ENCODE results near the gene SIL1. TPM values are rescaled to one million over a fixed set of nuclear protein-coding genes. Genes with fewer than 3 reads are reported as not detected.

The SIL1 gene
- total and polyA plus RNA-seq, 8 donors, result 22.2 to 83.6 (median 33.4) TPM

DNA sequence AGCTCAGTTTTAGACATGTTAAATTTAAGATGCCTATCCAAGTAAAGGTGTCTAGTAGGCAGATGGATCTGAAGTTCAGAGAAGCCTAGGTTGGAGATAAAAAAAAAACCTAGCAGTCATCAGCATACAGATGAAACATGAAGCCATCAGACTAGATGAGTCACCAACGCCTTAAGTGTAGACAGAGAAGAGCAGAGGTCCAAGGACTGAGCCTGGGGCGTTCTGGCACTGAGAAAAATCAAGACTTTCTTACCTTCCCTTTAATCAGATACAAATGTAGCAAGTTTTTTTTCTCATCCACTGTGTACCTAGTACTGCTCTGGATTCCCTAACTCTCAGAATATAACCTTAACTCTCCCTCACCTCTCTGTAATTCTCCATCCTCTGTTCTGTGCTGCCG, 97.3 kb downstream of the SIL1 start:
- H3K27ac ChIP-seq, result no peak overlapping the region
- DNase-seq, result no peak
- H3K9me3 ChIP-seq, result no peaks in the 10 kb centered on the region
- intact Hi-C loops (cut with DNase I; ENCODE audit: low total_unique reads), result loop anchor here (10.0 kb wide), 1 partner anchor 154 kb away; no protein-coding TSS in a partner anchor
- H3K27me3 ChIP-seq, result no peaks in the 10 kb centered on the region
- H3K36me3 ChIP-seq, result peaks cover 0 to 6% (median 0%) of the 10 kb centered on the region in 4 donors
- TF ChIP-seq, protein P1, sequence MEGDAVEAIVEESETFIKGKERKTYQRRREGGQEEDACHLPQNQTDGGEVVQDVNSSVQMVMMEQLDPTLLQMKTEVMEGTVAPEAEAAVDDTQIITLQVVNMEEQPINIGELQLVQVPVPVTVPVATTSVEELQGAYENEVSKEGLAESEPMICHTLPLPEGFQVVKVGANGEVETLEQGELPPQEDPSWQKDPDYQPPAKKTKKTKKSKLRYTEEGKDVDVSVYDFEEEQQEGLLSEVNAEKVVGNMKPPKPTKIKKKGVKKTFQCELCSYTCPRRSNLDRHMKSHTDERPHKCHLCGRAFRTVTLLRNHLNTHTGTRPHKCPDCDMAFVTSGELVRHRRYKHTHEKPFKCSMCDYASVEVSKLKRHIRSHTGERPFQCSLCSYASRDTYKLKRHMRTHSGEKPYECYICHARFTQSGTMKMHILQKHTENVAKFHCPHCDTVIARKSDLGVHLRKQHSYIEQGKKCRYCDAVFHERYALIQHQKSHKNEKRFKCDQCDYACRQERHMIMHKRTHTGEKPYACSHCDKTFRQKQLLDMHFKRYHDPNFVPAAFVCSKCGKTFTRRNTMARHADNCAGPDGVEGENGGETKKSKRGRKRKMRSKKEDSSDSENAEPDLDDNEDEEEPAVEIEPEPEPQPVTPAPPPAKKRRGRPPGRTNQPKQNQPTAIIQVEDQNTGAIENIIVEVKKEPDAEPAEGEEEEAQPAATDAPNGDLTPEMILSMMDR (IDR thresholded peaks at IDR 0.05), result no peak
- TF ChIP-seq EP300 (IDR thresholded peaks at IDR 0.05), result no peak
- TF ChIP-seq POLR2AphosphoS5 (IDR thresholded peaks at IDR 0.05), result no peak
- no peak for TF ChIP-seq POLR2A (IDR thresholded peaks at IDR 0.05)
- H3K4me3 ChIP-seq, result no peak overlapping the region
- H3K4me1 ChIP-seq, result peaks cover 5 to 26% (median 17%) of the 10 kb centered on the region in 4 donors
- 78 to 92% (median 89%) methylated on average over 3 of the region's 3 CpGs for WGBS, 5 donors

DNA sequence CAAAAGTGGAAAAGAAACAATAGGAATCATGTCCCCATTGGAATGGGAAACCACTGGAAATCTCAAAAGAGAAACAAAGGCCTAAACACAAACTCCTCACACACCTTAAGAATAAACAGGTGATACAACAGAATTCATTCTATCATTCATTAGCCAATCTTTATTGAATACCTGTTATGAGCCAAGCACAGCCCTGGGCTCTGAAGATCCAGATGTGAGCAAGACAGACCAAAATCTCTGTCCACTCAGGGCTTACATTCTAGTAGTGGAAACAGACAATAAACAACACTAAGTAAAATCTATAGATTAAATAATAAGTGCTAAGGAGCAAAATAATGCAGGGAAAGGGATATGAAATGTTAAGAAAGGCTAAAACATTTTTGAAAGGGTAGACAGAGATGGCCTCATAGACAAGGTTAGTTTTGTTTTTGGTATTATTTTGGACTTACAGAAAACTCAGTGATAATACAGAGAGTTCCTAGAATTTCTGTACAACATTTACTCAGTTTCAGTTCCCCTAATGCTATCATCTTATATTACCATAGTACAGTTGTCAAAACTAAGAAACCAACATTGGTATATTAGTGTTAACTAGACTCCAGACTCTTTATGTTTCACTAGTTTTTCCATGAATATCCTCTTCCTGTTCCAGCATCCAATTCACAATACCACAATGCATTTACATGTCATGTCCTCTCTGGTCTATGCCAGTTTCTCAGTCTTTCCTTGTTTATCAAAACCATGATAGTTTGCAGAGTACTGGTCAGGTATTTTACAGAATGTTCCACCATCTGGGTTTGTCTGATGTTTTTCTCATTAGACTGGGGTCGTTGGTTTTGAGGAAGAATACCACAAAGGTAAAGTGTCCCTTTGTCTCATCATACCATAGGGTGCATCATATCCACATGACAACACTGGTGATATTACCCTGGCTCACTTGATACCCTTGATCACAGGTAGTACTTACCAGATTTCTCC, 103.7 kb downstream of the SIL1 start:
- peaks cover 0 to 24% (median 8%) of the 10 kb centered on the region in 4 donors for H3K4me1 ChIP-seq
- 47 to 74% (median 59%) methylated on average over 1 of the region's 1 CpG for WGBS, 5 donors
- no peak for DNase-seq

DNA sequence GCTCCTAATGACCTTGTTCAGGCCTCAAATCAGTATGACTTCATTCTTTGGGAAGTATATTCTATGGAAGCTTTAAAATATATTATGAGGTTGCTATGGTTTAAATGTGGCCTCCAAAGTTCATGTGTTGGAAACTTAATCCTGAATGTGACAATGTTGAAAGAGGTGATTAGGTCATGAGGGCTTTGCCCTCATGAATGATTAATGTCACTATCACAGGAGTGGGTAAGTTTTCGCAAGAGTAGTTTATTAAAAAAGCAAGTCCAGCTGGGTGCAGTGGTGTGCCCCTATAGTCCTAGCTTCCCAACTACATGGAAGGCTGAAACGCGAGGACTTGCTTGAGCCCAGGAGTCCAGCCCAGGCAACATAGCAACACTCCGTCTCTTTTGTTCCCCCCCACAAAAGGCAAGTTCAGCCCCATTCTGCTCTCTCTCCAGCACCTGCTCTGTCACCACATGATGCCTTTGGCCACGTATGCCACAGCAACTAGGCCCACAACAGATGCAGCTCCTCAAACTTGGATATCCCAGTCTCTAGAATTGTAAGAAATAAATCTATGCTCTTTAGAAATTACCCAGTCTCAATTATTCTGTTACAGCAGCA, 105.3 kb downstream of the SIL1 start:
- no peaks in the 10 kb centered on the region for H3K36me3 ChIP-seq
- no peak overlapping the region for H3K27ac ChIP-seq
- WGBS, 5 donors, result 78 to 94% (median 93%) methylated on average over 5 of the region's 5 CpGs
- H3K9me3 ChIP-seq, result no peaks in the 10 kb centered on the region
- intact Hi-C loops (cut with DNase I; ENCODE audit: low total_unique reads), result no loop called here
- H3K4me1 ChIP-seq, result peaks cover 0 to 24% (median 8%) of the 10 kb centered on the region in 4 donors
- H3K4me3 ChIP-seq, result no peak overlapping the region
- no peak for DNase-seq
- TF ChIP-seq POLR2AphosphoS5 (IDR thresholded peaks at IDR 0.05), result no peak
- TF ChIP-seq EP300 (IDR thresholded peaks at IDR 0.05), result no peak
- no peak for TF ChIP-seq POLR2A (IDR thresholded peaks at IDR 0.05)
- TF ChIP-seq, protein P1 (IDR thresholded peaks at IDR 0.05), result no peak
- H3K27me3 ChIP-seq, result no peaks in the 10 kb centered on the region

More for the DNA sequence above, 103.7 kb downstream of the SIL1 start:
- H3K9me3 ChIP-seq, result no peaks in the 10 kb centered on the region
- TF ChIP-seq, protein P1 (IDR thresholded peaks at IDR 0.05), result no peak
- TF ChIP-seq POLR2AphosphoS5 (IDR thresholded peaks at IDR 0.05), result no peak
- TF ChIP-seq POLR2A (IDR thresholded peaks at IDR 0.05), result no peak
- H3K27ac ChIP-seq, result no peak overlapping the region
- no peaks in the 10 kb centered on the region for H3K36me3 ChIP-seq
- no peak overlapping the region for H3K4me3 ChIP-seq
- no peaks in the 10 kb centered on the region for H3K27me3 ChIP-seq
- intact Hi-C loops (cut with DNase I; ENCODE audit: low total_unique reads), result no loop called here

DNA sequence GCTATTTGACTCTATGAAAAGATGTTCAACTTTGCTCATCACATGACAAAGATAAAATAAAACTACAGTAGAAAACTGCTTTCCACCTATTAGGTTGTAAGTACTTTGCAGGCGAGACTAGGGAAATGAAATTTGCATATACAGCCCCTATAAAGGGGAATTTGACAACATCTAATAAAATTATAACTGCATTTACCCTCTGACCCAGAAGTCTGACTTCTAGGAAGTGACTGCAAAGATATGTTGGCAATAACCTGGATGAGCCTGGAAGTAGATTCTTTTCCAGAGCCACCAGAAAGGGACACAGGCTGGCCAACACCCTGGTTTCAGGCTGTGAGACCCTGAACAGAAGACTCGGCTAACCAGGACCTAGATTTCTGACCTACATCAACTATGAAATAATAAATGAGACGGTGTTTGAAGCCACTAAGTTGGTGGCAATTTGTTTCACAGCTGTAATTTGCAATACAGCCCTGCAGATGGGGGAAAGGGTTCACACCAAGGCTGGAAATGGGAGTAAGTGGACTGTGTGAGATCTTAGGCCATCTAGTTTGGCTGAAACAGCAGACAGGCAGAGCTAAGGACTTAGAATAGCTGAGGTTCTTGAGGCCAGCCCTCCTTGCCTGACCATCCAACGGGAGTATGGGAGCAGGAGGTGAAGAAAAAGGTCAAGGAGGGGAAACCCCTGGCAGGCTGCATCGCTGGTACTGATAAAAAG, 106.6 kb downstream of the SIL1 start:
- TF ChIP-seq POLR2A (IDR thresholded peaks at IDR 0.05) (no peak), EP300 (IDR thresholded peaks at IDR 0.05) (no peak), POLR2AphosphoS5 (IDR thresholded peaks at IDR 0.05) (no peak)
- TF ChIP-seq, protein P1 (IDR thresholded peaks at IDR 0.05), result peak in 2 of 7 experiments; percentile 35 to 49
- intact Hi-C loops (cut with DNase I; ENCODE audit: low total_unique reads), result no loop called here
- no peak overlapping the region for H3K4me3 ChIP-seq
- H3K27ac ChIP-seq, result peak overlapping the region in 1 of 5 donors; percentile 20
- no peaks in the 10 kb centered on the region for H3K9me3 ChIP-seq
- H3K36me3 ChIP-seq, result no peaks in the 10 kb centered on the region
- H3K27me3 ChIP-seq, result no peaks in the 10 kb centered on the region
- whole genome bisulfite sequencing, 5 donors, result 54 to 64% (median 61%) methylated on average over 5 of the region's 5 CpGs
- peak in 1 of 2 donors; percentile 68 for DNase-seq
- H3K4me1 ChIP-seq, result peaks cover 0 to 24% (median 8%) of the 10 kb centered on the region in 4 donors
